GF-D8 (cell line): ENCODE results near the gene NEUROD1.

Experiments used
- DNase-seq: peaks from one replicate; lab custom pipeline; 2025; lab: John Stamatoyannopoulos, UW

NEUROD1 gene

GRCh38 chr2:181679544-181679979 lies 755 bp downstream of the NEUROD1 start:
- DNase-seq, result no peak

- no peak for DNase-seq
These were observed 1.3 kb downstream of the NEUROD1 start for GRCh38 chr2:181678861-181679543.

GRCh38 chr2:181677912-181678586 lies 2.3 kb downstream of the NEUROD1 start:
- DNase-seq, result no peak

- no peak for DNase-seq
These were observed 5.1 kb downstream of the NEUROD1 start for GRCh38 chr2:181675254-181675653.

- DNase-seq, result no peak
These were observed 5.9 kb downstream of the NEUROD1 start for GRCh38 chr2:181674461-181674860.

- no peak for DNase-seq
These were observed 7.1 kb downstream of the NEUROD1 start for GRCh38 chr2:181673173-181673572.

GRCh38 chr2:181672255-181673008 lies 7.9 kb downstream of the NEUROD1 start:
- no peak for DNase-seq

- no peak for DNase-seq
These were observed 9.7 kb downstream of the NEUROD1 start for GRCh38 chr2:181670632-181671031.

- DNase-seq, result no peak
These were observed 13.1 kb downstream of the NEUROD1 start for GRCh38 chr2:181667234-181667633.

- no peak for DNase-seq
These were observed 18.0 kb downstream of the NEUROD1 start for GRCh38 chr2:181662287-181662686.

- no peak for DNase-seq
These were observed 20.1 kb downstream of the NEUROD1 start for GRCh38 chr2:181660181-181660580.

- DNase-seq, result no peak
These were observed 21.9 kb downstream of the NEUROD1 start for GRCh38 chr2:181658444-181658843.

- DNase-seq, result no peak
These were observed 22.9 kb downstream of the NEUROD1 start for GRCh38 chr2:181657379-181657778.

- no peak for DNase-seq
These were observed 23.6 kb downstream of the NEUROD1 start, which contains the start of gene CERKL for GRCh38 chr2:181656450-181657291. CERKL (minus strand) TSS chr2:181657105; CDS start chr2:181657006, 99 bp downstream.

GRCh38 chr2:181655519-181655918 lies 24.8 kb downstream of the NEUROD1 start:
- DNase-seq, result no peak

GRCh38 chr2:181649436-181649979 lies 30.8 kb downstream of the NEUROD1 start:
- no peak for DNase-seq

GRCh38 chr2:181648478-181649155 lies 31.7 kb downstream of the NEUROD1 start:
- no peak for DNase-seq

- DNase-seq, result no peak
These were observed 33.8 kb downstream of the NEUROD1 start for GRCh38 chr2:181646415-181646987.

- DNase-seq, result no peak
These were observed 37.2 kb downstream of the NEUROD1 start for GRCh38 chr2:181643151-181643550.

- no peak for DNase-seq
These were observed 38.2 kb downstream of the NEUROD1 start for GRCh38 chr2:181642086-181642485.

GRCh38 chr2:181639686-181640085 lies 40.6 kb downstream of the NEUROD1 start:
- no peak for DNase-seq
